ENCODE results near the gene VIPR2.

Gene VIPR2

GRCh38 chr7:159108941-159109652 lies 35.6 kb downstream of the VIPR2 start:
- Histone ChIP-seq H3K4me3 (IDR thresholded peaks at IDR 0.05; ENCODE audit: insufficient read depth, low read depth, low read length) (no peak overlapping the region), H3K4me1 (ENCODE audit: low read depth, poor library complexity, severe bottlenecking) (no peaks in the 10 kb centered on the region), H4K20me1 (ENCODE audit: insufficient read depth) (no peaks in the 10 kb centered on the region), H3K79me2 (ENCODE audit: insufficient read depth, low read depth) (no peaks in the 10 kb centered on the region), H3K27me3 (ENCODE audit: insufficient read depth, low read depth) (no peaks in the 10 kb centered on the region), H3K4me2 (no peak overlapping the region), H2AFZ (ENCODE audit: low read depth) (no peak overlapping the region), H3K27ac (no peak overlapping the region), H3K9ac (no peak overlapping the region), H3K36me3 (ENCODE audit: insufficient read depth) (no peaks in the 10 kb centered on the region)
- TF ChIP-seq CTCF (conservative IDR thresholded peaks at IDR 0.05; ENCODE audit: low read depth, low read length) = no peak

GRCh38 chr7:159108491-159108890 lies 36.2 kb downstream of the VIPR2 start:
- H3K4me1 ChIP-seq (ENCODE audit: low read depth, poor library complexity, severe bottlenecking) = no peaks in the 10 kb centered on the region
- no peak overlapping the region for H3K27ac ChIP-seq
- no peak overlapping the region for H3K4me2 ChIP-seq
- no peaks in the 10 kb centered on the region for H3K27me3 ChIP-seq (ENCODE audit: insufficient read depth, low read depth)
- no peaks in the 10 kb centered on the region for H3K79me2 ChIP-seq (ENCODE audit: insufficient read depth, low read depth)
- no peak overlapping the region for H2AFZ ChIP-seq (ENCODE audit: low read depth)
- H3K4me3 ChIP-seq (IDR thresholded peaks at IDR 0.05; ENCODE audit: insufficient read depth, low read depth, low read length) = no peak overlapping the region
- no peaks in the 10 kb centered on the region for H3K36me3 ChIP-seq (ENCODE audit: insufficient read depth)
- H4K20me1 ChIP-seq (ENCODE audit: insufficient read depth) = no peaks in the 10 kb centered on the region
- no peak for TF ChIP-seq CTCF (conservative IDR thresholded peaks at IDR 0.05; ENCODE audit: low read depth, low read length)
- no peak overlapping the region for H3K9ac ChIP-seq

GRCh38 chr7:159107161-159107892 lies 37.3 kb downstream of the VIPR2 start:
- H3K27me3 ChIP-seq (ENCODE audit: insufficient read depth, low read depth) = no peaks in the 10 kb centered on the region
- H3K27ac ChIP-seq = no peak overlapping the region
- no peaks in the 10 kb centered on the region for H3K79me2 ChIP-seq (ENCODE audit: insufficient read depth, low read depth)
- H3K4me1 ChIP-seq (ENCODE audit: low read depth, poor library complexity, severe bottlenecking) = no peaks in the 10 kb centered on the region
- no peak overlapping the region for H3K4me3 ChIP-seq (IDR thresholded peaks at IDR 0.05; ENCODE audit: insufficient read depth, low read depth, low read length)
- no peak overlapping the region for H3K9ac ChIP-seq
- H2AFZ ChIP-seq (ENCODE audit: low read depth) = no peak overlapping the region
- no peak overlapping the region for H3K4me2 ChIP-seq
- no peaks in the 10 kb centered on the region for H3K36me3 ChIP-seq (ENCODE audit: insufficient read depth)
- H4K20me1 ChIP-seq (ENCODE audit: insufficient read depth) = no peaks in the 10 kb centered on the region
- no peak for TF ChIP-seq CTCF (conservative IDR thresholded peaks at IDR 0.05; ENCODE audit: low read depth, low read length)

GRCh38 chr7:159105832-159106811 lies 38.5 kb downstream of the VIPR2 start:
- no peaks in the 10 kb centered on the region for H3K4me1 ChIP-seq (ENCODE audit: low read depth, poor library complexity, severe bottlenecking)

More at GRCh38 chr7:159105832-159106811, 38.5 kb downstream of the VIPR2 start:
- Histone ChIP-seq H3K9ac (no peak overlapping the region), H4K20me1 (ENCODE audit: insufficient read depth) (no peaks in the 10 kb centered on the region), H2AFZ (ENCODE audit: low read depth) (no peak overlapping the region), H3K27me3 (ENCODE audit: insufficient read depth, low read depth) (no peaks in the 10 kb centered on the region), H3K36me3 (ENCODE audit: insufficient read depth) (no peaks in the 10 kb centered on the region), H3K27ac (no peak overlapping the region), H3K4me3 (IDR thresholded peaks at IDR 0.05; ENCODE audit: insufficient read depth, low read depth, low read length) (no peak overlapping the region), H3K4me2 (no peak overlapping the region), H3K79me2 (ENCODE audit: insufficient read depth, low read depth) (no peaks in the 10 kb centered on the region)
- TF ChIP-seq CTCF (conservative IDR thresholded peaks at IDR 0.05; ENCODE audit: low read depth, low read length) = no peak

Measured in KMS-11 (cell line).